ENCODE results near the gene DST. TPM values are rescaled to one million over a fixed set of nuclear protein-coding genes. Genes with fewer than 3 reads are reported as not detected.

Gene DST
- polyA plus RNA-seq, 1 of the 3 experiments (the other 2 are of a cell fraction): 64.3 TPM

DNA sequence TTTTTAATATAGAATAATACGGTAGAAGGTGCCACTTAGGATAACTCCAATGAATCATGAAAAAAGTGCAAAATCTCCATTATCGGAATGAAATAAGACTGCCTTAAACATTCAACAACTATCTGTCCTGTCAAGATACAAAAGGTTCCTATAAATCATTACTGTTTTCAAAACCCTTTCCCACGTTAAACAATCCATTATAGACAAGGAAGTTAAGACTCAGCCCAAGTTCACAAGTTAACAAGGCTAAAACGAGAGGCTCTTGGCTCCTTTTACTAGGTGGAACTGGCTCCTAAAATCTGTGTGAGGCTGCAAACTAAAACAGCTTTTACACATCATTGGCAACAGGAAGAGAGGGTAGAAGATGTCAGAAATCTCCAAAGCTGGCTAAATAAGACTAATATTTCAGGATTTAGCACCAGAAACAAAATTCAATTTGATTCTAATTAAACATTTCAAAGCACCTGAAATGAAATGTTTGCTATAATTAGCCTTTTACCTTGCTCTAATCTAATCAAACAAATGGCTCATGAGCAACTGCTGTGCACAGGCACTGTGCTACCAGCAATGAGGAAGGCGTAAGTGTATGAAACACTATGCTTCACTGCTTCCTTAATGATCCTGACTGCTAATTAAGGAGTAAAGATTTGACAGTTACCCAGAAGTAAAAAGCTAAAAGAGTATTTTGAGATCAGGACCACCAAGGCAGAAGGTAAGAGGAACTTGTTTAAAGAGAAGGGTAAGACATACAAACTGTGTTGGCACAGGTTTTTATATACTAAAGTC, 109.7 kb downstream of the DST start:
- Histone ChIP-seq H3K36me3 (replicated peaks in 1 of 2; ENCODE audit: control insufficient read depth in 1 of 2, insufficient read depth in 2 of 2, low read length in 1 of 2) (peaks cover 78 to 86% of the 10 kb centered on the region in 2 experiments), H3K4me1 (ENCODE audit: control insufficient read depth in 1 of 2, insufficient read depth in 2 of 2, low read depth in 1 of 2, low read length in 1 of 2) (peaks cover 1 to 8% of the 10 kb centered on the region in 2 experiments; a peak in 3 of 4 replicates), H3K9me3 (no peaks in the 10 kb centered on the region), H3K9me2 (no peaks in the 10 kb centered on the region), H3K4me2 (no peak overlapping the region), H3K27ac (ENCODE audit: low read depth in 2 of 2, low read length in 1 of 2) (no peak overlapping the region), H3K9ac (no peak overlapping the region), H3K4me3 (ENCODE audit: low read depth in 2 of 2, low read length in 1 of 2) (no peak overlapping the region), H4K20me1 (ENCODE audit: insufficient read depth) (no peaks in the 10 kb centered on the region), H3K27me3 (ENCODE audit: insufficient read depth) (no peaks in the 10 kb centered on the region), H3K79me2 (ENCODE audit: insufficient read depth) (peaks cover 82% of the 10 kb centered on the region), H2AFZ (ENCODE audit: low read depth) (no peak overlapping the region), H3F3A (replicated peaks; ENCODE audit: insufficient read depth) (peaks cover 26% of the 10 kb centered on the region)
- DNase-seq: no peak
- TF ChIP-seq TAF1 (IDR thresholded peaks at IDR 0.05; ENCODE audit: borderline replicate concordance, low read depth, low read length) (no peak), SIN3A (IDR thresholded peaks at IDR 0.05; ENCODE audit: borderline replicate concordance, low read depth, low read length) (no peak), CHD2 (IDR thresholded peaks at IDR 0.05; ENCODE audit: low read length, partially characterized antibody) (no peak), NRF1 (IDR thresholded peaks at IDR 0.05; ENCODE audit: low read depth, low read length) (no peak), FOXJ3 (CRISPR knock-in tag; IDR thresholded peaks at IDR 0.05) (no peak), RAD21 (IDR thresholded peaks at IDR 0.05; ENCODE audit: low read length) (no peak), RXRA (IDR thresholded peaks at IDR 0.05; ENCODE audit: borderline replicate concordance, low read depth) (no peak)
- TF ChIP-seq, protein P1, sequence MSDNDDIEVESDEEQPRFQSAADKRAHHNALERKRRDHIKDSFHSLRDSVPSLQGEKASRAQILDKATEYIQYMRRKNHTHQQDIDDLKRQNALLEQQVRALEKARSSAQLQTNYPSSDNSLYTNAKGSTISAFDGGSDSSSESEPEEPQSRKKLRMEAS (IDR thresholded peaks at IDR 0.05; ENCODE audit: low read depth): no peak
- TF ChIP-seq, protein P2, sequence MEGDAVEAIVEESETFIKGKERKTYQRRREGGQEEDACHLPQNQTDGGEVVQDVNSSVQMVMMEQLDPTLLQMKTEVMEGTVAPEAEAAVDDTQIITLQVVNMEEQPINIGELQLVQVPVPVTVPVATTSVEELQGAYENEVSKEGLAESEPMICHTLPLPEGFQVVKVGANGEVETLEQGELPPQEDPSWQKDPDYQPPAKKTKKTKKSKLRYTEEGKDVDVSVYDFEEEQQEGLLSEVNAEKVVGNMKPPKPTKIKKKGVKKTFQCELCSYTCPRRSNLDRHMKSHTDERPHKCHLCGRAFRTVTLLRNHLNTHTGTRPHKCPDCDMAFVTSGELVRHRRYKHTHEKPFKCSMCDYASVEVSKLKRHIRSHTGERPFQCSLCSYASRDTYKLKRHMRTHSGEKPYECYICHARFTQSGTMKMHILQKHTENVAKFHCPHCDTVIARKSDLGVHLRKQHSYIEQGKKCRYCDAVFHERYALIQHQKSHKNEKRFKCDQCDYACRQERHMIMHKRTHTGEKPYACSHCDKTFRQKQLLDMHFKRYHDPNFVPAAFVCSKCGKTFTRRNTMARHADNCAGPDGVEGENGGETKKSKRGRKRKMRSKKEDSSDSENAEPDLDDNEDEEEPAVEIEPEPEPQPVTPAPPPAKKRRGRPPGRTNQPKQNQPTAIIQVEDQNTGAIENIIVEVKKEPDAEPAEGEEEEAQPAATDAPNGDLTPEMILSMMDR (IDR thresholded peaks at IDR 0.05): no peak
- ChIA-PET POLR2A (no interaction called here), CTCF (interaction anchor here (1.0 to 1.1 kb wide), 2 partner anchors 10 to 21 kb away, joined by 3 read pairs; no protein-coding TSS in a partner anchor)
- 96% methylated on average over 5 of the region's 5 CpGs for WGBS (ENCODE audit: low lambda C conversion rate)

DNA sequence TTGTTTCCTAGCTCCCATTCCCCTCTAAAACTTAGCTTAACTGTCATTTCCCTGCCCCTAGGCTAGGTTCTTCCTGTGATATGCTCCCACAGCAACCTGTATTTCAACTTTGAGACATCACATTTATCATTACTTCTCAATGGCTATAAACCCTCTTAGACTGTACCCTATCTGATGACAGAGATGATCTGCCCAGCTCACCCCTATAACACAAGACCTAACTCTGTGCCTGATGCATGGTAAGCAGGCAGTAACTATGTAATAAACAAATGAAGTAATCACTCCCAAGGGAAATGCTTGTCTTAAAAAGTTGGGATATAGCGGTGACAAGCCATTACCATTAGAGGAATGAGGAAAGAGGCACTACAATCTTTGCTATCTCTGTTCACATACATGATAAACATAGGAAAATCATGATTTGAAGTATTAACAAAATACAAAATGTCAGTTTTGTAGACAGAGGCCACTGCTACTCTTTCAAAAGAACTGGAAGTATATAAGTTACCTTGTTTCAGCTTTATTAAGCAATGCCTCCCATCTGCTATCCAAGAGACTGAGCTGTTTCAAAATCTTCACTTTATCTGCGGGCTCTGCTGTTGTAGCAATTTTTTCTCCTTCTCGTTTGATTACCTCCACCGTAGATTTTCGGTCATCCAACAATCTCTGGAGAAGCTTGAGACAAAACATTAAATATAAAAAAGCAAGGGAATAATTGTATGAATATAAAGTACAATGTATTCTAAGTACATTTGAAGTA, 110.7 kb downstream of the DST start:
- Histone ChIP-seq H3K27me3 (ENCODE audit: insufficient read depth) (no peaks in the 10 kb centered on the region), H3K79me2 (ENCODE audit: insufficient read depth) (peaks cover 80% of the 10 kb centered on the region), H3K36me3 (replicated peaks in 1 of 2; ENCODE audit: control insufficient read depth in 1 of 2, insufficient read depth in 2 of 2, low read length in 1 of 2) (peaks cover 85 to 96% of the 10 kb centered on the region in 2 experiments), H3F3A (replicated peaks; ENCODE audit: insufficient read depth) (peaks cover 35% of the 10 kb centered on the region), H2AFZ (ENCODE audit: low read depth) (no peak overlapping the region), H3K4me1 (ENCODE audit: control insufficient read depth in 1 of 2, insufficient read depth in 2 of 2, low read depth in 1 of 2, low read length in 1 of 2) (peaks cover 0 to 18% of the 10 kb centered on the region in 2 experiments), H3K9me3 (no peaks in the 10 kb centered on the region), H3K9me2 (no peaks in the 10 kb centered on the region), H3K4me3 (ENCODE audit: low read depth in 2 of 2, low read length in 1 of 2) (no peak overlapping the region), H3K4me2 (no peak overlapping the region), H3K9ac (no peak overlapping the region), H4K20me1 (ENCODE audit: insufficient read depth) (no peaks in the 10 kb centered on the region), H3K27ac (ENCODE audit: low read depth in 2 of 2, low read length in 1 of 2) (peak overlapping the region in 1 of 2 experiments; percentile 100; a peak in 1 of 4 replicates)
- 97% methylated on average over 5 of the region's 5 CpGs for WGBS (ENCODE audit: low lambda C conversion rate)
- CTCF ChIA-PET: interaction anchor here (0.8 to 1.1 kb wide), 3 partner anchors 10 to 20 kb away, joined by 3 read pairs; no protein-coding TSS in a partner anchor
- POLR2A ChIA-PET: no interaction called here
- no peak for DNase-seq
- no peak for TF ChIP-seq RFX5 (IDR thresholded peaks at IDR 0.05; ENCODE audit: low read length)
- TF ChIP-seq MXI1 (IDR thresholded peaks at IDR 0.05; ENCODE audit: low read depth, low read length): no peak
- TF ChIP-seq, protein P3, sequence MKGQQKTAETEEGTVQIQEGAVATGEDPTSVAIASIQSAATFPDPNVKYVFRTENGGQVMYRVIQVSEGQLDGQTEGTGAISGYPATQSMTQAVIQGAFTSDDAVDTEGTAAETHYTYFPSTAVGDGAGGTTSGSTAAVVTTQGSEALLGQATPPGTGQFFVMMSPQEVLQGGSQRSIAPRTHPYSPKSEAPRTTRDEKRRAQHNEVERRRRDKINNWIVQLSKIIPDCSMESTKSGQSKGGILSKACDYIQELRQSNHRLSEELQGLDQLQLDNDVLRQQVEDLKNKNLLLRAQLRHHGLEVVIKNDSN (IDR thresholded peaks at IDR 0.05; ENCODE audit: borderline replicate concordance, low read depth): no peak
- TF ChIP-seq EP300 (IDR thresholded peaks at IDR 0.05; ENCODE audit: borderline replicate concordance in 1 of 2, low read depth in 1 of 2, low read length in 1 of 2): no peak
- no peak for TF ChIP-seq TAF1 (IDR thresholded peaks at IDR 0.05; ENCODE audit: borderline replicate concordance, low read depth, low read length)
- TF ChIP-seq RAD21 (IDR thresholded peaks at IDR 0.05; ENCODE audit: low read length): no peak
- no peak for TF ChIP-seq MEF2A (IDR thresholded peaks at IDR 0.05; ENCODE audit: borderline replicate concordance, low read depth)
- TF ChIP-seq NFIC (IDR thresholded peaks at IDR 0.05; ENCODE audit: borderline replicate concordance): no peak
- TF ChIP-seq POLR2AphosphoS5 (IDR thresholded peaks at IDR 0.05; ENCODE audit: low read depth, low read length): no peak
- no peak for TF ChIP-seq FOXJ3 (CRISPR knock-in tag; IDR thresholded peaks at IDR 0.05)
- no peak for TF ChIP-seq FOSL2 (IDR thresholded peaks at IDR 0.05; ENCODE audit: borderline replicate concordance, low read depth)
- TF ChIP-seq JUND (IDR thresholded peaks at IDR 0.05): no peak
- TF ChIP-seq, protein P4, sequence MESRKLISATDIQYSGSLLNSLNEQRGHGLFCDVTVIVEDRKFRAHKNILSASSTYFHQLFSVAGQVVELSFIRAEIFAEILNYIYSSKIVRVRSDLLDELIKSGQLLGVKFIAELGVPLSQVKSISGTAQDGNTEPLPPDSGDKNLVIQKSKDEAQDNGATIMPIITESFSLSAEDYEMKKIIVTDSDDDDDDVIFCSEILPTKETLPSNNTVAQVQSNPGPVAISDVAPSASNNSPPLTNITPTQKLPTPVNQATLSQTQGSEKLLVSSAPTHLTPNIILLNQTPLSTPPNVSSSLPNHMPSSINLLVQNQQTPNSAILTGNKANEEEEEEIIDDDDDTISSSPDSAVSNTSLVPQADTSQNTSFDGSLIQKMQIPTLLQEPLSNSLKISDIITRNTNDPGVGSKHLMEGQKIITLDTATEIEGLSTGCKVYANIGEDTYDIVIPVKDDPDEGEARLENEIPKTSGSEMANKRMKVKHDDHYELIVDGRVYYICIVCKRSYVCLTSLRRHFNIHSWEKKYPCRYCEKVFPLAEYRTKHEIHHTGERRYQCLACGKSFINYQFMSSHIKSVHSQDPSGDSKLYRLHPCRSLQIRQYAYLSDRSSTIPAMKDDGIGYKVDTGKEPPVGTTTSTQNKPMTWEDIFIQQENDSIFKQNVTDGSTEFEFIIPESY (IDR thresholded peaks at IDR 0.05; ENCODE audit: borderline replicate concordance, low read depth): no peak

Data from SK-N-SH (cell line).